Gastroesophageal sphincter (tissue), 3 donors: ENCODE measurements around the gene AKAP12.

ENCODE experiments used
- POLR2A ChIP-seq, 2 donors: fragments of 450-650 bp; IDR thresholded peaks; one replicate each; pipeline ENCODE4 v1.6.1; 2017; ENCODE audit warnings: antibody characterized with exemption in 2 of 2, mild to moderate bottlenecking in 2 of 2, moderate library complexity in 1 of 2
- TF ChIP-seq, protein P1 (sequence below), 4 experiments: fragments of 200-600 bp in 2 of 4; fragments of 450-650 bp in 2 of 4; sonication (generic) in 1 of 4; IDR thresholded peaks; one replicate each; pipeline ENCODE4 v1.5.1; 2017 to 2019; ENCODE audit warnings: antibody characterized with exemption in 4 of 4, mild to moderate bottlenecking in 2 of 4, moderate library complexity in 2 of 4

DNA sequence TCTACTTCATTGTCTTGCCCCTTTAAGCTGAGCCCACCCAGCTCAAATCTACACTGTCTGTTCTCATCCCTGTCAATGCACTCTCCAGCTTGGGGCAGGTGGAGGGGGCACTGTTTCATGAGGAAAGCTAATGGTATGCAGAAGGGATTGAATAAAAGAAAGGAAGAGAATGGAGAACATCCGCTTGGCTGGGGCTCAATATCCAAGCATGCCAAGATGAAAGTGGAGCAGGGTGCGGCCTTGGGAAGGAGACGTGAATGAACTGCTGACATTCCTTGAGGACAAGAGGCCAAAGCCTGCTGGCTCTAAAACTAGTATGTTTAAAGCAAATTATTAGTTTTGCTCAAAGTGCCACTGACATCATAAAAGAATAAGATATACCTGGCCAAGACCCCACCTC lies 24.2 kb downstream of the AKAP12 start:
- TF ChIP-seq, protein P1, sequence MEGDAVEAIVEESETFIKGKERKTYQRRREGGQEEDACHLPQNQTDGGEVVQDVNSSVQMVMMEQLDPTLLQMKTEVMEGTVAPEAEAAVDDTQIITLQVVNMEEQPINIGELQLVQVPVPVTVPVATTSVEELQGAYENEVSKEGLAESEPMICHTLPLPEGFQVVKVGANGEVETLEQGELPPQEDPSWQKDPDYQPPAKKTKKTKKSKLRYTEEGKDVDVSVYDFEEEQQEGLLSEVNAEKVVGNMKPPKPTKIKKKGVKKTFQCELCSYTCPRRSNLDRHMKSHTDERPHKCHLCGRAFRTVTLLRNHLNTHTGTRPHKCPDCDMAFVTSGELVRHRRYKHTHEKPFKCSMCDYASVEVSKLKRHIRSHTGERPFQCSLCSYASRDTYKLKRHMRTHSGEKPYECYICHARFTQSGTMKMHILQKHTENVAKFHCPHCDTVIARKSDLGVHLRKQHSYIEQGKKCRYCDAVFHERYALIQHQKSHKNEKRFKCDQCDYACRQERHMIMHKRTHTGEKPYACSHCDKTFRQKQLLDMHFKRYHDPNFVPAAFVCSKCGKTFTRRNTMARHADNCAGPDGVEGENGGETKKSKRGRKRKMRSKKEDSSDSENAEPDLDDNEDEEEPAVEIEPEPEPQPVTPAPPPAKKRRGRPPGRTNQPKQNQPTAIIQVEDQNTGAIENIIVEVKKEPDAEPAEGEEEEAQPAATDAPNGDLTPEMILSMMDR (IDR thresholded peaks at IDR 0.05) = no peak
- TF ChIP-seq POLR2A (IDR thresholded peaks at IDR 0.05) = no peak
